SK-N-SH treated with all-trans-retinoic acid at 6 μM for 48 hours (cell line): ENCODE results near the gene CTBS.
A peak's percentile ranks its signal among the peaks of the same experiment; 100 is the strongest.

Experiments
- ATAC-seq: fragments of 200-7000 bp; cut with Tn5 transposase; 3 replicates; pipeline ENCODE4 v1.9.1; 2020; ENCODE audit warnings: mild to moderate bottlenecking, moderate library complexity
- ARNTL ChIP-seq: fragments of 450-650 bp; formaldehyde crosslinking; IDR thresholded peaks from 2 replicates; pipeline ENCODE4 v1.5.0; 2020; ENCODE audit warnings: low read depth, mild to moderate bottlenecking, moderate library complexity, borderline replicate concordance
- BACH2 ChIP-seq: fragments of 250-450 bp; sonication (Bioruptor Pico); IDR thresholded peaks from 2 replicates; pipeline ENCODE4 v1.9.0; 2021; ENCODE audit warnings: mild to moderate bottlenecking, borderline replicate concordance
- CSDC2 ChIP-seq: fragments of 250-450 bp; sonication (Bioruptor Pico); IDR thresholded peaks from 2 replicates; pipeline ENCODE4 v1.5.0; 2020; ENCODE audit warnings: mild to moderate bottlenecking, moderate library complexity
- CSRNP3 ChIP-seq: fragments of 250-450 bp; sonication (Bioruptor Pico); IDR thresholded peaks from 2 replicates; pipeline ENCODE4 v1.5.1; 2021; ENCODE audit warnings: mild to moderate bottlenecking, moderate library complexity
- ESRRG ChIP-seq: fragments of 250-450 bp; sonication (Bioruptor Pico); IDR thresholded peaks from 2 replicates; pipeline ENCODE4 v1.6.1; 2021; ENCODE audit warnings: mild to moderate bottlenecking
- GLIS3 ChIP-seq: fragments of 250-450 bp; sonication (Bioruptor Pico); IDR thresholded peaks from 2 replicates; pipeline ENCODE4 v1.5.0; 2020; ENCODE audit warnings: mild to moderate bottlenecking, moderate library complexity
- ISL1 ChIP-seq: fragments of 250-450 bp; sonication (Bioruptor Pico); IDR thresholded peaks from 2 replicates; pipeline ENCODE4 v2.1.2; 2022; ENCODE audit warnings: mild to moderate bottlenecking, moderate library complexity
- PATZ1 ChIP-seq: fragments of 250-450 bp; sonication (Bioruptor Pico); IDR thresholded peaks from 2 replicates; pipeline ENCODE4 v1.8.0; 2020; ENCODE audit warnings: mild to moderate bottlenecking, moderate library complexity, borderline replicate concordance
- PPARA ChIP-seq: fragments of 250-450 bp; sonication (Bioruptor Pico); IDR thresholded peaks from 2 replicates; pipeline ENCODE4 v1.5.0; 2020; ENCODE audit warnings: mild to moderate bottlenecking, borderline replicate concordance
- RARB ChIP-seq: fragments of 250-450 bp; sonication (Bioruptor Pico); IDR thresholded peaks from 2 replicates; pipeline ENCODE4 v1.8.0; 2021; ENCODE audit warnings: mild to moderate bottlenecking, moderate library complexity
- SNAI2 ChIP-seq: fragments of 250-450 bp; sonication (Bioruptor Pico); IDR thresholded peaks from 2 replicates; pipeline ENCODE4 v1.5.0; 2020; ENCODE audit warnings: mild to moderate bottlenecking, moderate library complexity
- TOX ChIP-seq: fragments of 250-450 bp; sonication (Bioruptor Pico); IDR thresholded peaks from 2 replicates; pipeline ENCODE4 v1.8.0; 2021; ENCODE audit warnings: mild to moderate bottlenecking, moderate library complexity, borderline replicate concordance
- TSHZ2 ChIP-seq: fragments of 250-450 bp; sonication (Bioruptor Pico); IDR thresholded peaks from 2 replicates; pipeline ENCODE4 v1.5.0; 2020; ENCODE audit warnings: mild to moderate bottlenecking, moderate library complexity
- ZFP3 ChIP-seq: fragments of 250-450 bp; sonication (Bioruptor Pico); IDR thresholded peaks from 2 replicates; pipeline ENCODE4 v1.5.0; 2020; ENCODE audit warnings: mild to moderate bottlenecking, moderate library complexity
- ZFP30 ChIP-seq: fragments of 450-650 bp; formaldehyde crosslinking; IDR thresholded peaks from 2 replicates; pipeline ENCODE4 v1.5.0; 2022; ENCODE audit warnings: mild to moderate bottlenecking, moderate library complexity
- ZNF70 ChIP-seq: fragments of 450-650 bp; formaldehyde crosslinking; IDR thresholded peaks from 2 replicates; pipeline ENCODE4 v1.5.0; 2020; ENCODE audit warnings: mild to moderate bottlenecking, moderate library complexity
- ZNF8 ChIP-seq: fragments of 450-650 bp; formaldehyde crosslinking; IDR thresholded peaks from 2 replicates; pipeline ENCODE4 v1.5.0; 2020; ENCODE audit warnings: mild to moderate bottlenecking, moderate library complexity
- TF ChIP-seq, protein P1 (sequence below): fragments of 250-450 bp; sonication (Bioruptor Pico); IDR thresholded peaks from 2 replicates; pipeline ENCODE4 v1.8.0; 2021; ENCODE audit warnings: low read depth, mild to moderate bottlenecking, moderate library complexity, borderline replicate concordance
- TF ChIP-seq, protein P2 (sequence below): fragments of 250-450 bp; sonication (Bioruptor Pico); IDR thresholded peaks from 2 replicates; pipeline ENCODE4 v1.5.1; 2020; ENCODE audit warnings: low read depth, mild to moderate bottlenecking, moderate library complexity

Gene CTBS

DNA sequence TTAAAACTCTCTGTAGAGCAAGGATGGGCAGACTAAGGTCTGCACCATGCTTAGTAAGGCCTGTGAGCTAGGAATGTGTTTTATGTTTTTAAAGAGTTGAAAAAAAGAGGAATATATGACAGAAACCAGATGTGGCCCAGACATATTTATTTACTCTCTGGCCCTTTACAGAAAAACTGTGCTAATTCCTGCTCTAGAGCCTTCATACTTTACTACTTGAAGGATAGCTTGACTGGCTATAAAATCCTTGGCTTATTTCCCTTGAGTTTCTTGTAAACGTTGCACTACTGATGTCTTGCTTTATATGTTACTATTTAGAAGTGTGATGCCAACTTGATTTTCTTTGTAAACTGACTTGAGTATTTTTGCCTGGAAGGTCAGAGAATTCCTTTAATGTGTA is 33.5 kb downstream of the CTBS start (continued):
- TF ChIP-seq TSHZ2 (CRISPR knock-in tag) (no peak), ZFP3 (CRISPR knock-in tag) (no peak), BACH2 (CRISPR knock-in tag) (no peak)

GRCh38 chr1:84539972-84540371 is 34.3 kb downstream of the CTBS start:
- ATAC-seq, result peak; percentile 77
- TF ChIP-seq CSDC2, result no peak
- TF ChIP-seq ISL1 (CRISPR knock-in tag), result peak; percentile 78
- no peak for TF ChIP-seq ARNTL (CRISPR knock-in tag)
- no peak for TF ChIP-seq SNAI2 (CRISPR knock-in tag)

DNA sequence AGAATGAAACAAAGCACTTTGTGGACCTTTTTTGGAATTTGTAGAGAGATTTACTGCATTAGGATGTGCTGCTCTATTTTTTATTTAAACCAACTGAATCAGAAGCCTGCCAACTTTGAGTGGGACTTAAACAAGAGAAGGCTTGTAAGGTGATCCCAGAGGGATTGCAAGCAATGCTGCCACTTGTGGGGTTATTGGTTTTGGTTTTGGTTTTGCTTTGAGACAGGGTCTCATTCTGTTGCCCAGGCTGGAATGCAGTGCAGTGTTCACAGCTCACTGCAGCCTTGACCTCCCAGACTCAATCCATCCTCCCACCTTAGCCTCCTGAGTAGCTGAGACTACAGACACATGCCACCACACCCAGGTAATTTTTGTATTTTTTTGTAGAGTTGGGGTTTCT is 35.6 kb downstream of the CTBS start:
- ATAC-seq, result no peak
- TF ChIP-seq PATZ1 (no peak), SNAI2 (CRISPR knock-in tag) (no peak), ZFP30 (no peak), RARB (CRISPR knock-in tag) (no peak), ISL1 (CRISPR knock-in tag) (no peak), TSHZ2 (CRISPR knock-in tag) (no peak), CSRNP3 (CRISPR knock-in tag) (no peak), ZNF8 (CRISPR knock-in tag) (no peak), ZNF70 (no peak)
- TF ChIP-seq, protein P1, sequence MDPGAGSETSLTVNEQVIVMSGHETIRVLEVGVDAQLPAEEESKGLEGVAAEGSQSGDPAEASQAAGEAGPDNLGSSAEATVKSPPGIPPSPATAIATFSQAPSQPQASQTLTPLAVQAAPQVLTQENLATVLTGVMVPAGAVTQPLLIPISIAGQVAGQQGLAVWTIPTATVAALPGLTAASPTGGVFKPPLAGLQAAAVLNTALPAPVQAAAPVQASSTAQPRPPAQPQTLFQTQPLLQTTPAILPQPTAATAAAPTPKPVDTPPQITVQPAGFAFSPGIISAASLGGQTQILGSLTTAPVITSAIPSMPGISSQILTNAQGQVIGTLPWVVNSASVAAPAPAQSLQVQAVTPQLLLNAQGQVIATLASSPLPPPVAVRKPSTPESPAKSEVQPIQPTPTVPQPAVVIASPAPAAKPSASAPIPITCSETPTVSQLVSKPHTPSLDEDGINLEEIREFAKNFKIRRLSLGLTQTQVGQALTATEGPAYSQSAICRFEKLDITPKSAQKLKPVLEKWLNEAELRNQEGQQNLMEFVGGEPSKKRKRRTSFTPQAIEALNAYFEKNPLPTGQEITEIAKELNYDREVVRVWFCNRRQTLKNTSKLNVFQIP (CRISPR knock-in tag), result no peak
- TF ChIP-seq, protein P2, sequence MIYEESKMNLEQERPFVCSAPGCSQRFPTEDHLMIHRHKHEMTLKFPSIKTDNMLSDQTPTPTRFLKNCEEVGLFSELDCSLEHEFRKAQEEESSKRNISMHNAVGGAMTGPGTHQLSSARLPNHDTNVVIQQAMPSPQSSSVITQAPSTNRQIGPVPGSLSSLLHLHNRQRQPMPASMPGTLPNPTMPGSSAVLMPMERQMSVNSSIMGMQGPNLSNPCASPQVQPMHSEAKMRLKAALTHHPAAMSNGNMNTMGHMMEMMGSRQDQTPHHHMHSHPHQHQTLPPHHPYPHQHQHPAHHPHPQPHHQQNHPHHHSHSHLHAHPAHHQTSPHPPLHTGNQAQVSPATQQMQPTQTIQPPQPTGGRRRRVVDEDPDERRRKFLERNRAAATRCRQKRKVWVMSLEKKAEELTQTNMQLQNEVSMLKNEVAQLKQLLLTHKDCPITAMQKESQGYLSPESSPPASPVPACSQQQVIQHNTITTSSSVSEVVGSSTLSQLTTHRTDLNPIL (CRISPR knock-in tag), result no peak

GRCh38 chr1:84525779-84526178 is 48.5 kb downstream of the CTBS start:
- ATAC-seq, result no peak
- TF ChIP-seq, protein P2 (CRISPR knock-in tag), result no peak
- TF ChIP-seq GLIS3 (CRISPR knock-in tag) (no peak), PPARA (CRISPR knock-in tag) (no peak), TSHZ2 (CRISPR knock-in tag) (no peak), RARB (CRISPR knock-in tag) (no peak), ESRRG (CRISPR knock-in tag) (no peak), TOX (CRISPR knock-in tag) (no peak)
